ENCODE measurements around the gene HYAL2.

DNA sequence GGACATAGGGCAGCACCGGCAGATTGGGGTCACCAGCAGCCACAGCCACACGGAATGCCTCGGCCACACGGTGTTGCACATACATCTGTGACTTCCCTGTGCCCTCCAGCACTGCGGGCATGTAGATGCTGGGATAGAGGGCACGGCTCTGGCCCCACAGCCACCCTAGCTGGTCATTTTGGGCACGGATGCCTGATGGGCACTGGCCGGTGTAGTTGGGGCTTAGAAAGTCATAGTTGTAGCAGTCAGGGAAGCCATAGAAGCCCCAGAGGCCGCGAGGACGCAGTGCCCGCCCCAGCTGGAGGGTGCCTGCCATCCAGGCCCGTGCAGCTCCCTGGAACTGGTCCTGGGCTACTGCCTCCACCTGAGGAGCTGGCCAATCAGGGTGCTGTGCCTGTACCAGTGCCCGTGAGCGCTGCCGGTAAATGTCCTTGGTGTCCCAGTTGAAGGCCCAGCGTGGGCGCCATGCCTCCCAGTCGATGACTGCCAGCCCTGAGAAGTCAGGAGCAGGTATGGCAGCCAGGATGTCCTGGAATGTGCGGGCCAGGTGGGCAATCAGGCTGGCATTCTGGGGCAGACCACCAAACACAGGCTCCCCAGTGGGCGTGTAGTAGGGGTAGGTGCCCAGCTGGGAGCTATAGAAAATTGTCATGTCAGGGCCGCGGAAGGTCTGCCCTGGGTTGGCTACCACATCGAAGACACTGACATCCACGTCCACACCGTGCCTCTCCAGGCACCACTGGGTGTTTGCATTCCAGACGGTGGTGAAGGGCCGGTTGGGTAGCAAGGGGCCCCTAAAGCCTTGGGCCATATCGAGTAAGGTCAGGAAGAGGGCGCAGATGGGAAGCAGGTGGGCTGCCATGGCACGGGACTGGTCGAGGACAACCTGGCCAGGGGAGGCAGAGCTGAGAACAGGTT is 20.2 kb downstream of the HYAL2 start:
- TF ChIP-seq CTCF (IDR thresholded peaks at IDR 0.05) (no peak), POLR2A (IDR thresholded peaks at IDR 0.05) (no peak)

All from uterus (tissue), 2 donors.